ENCODE data around the gene EMILIN3.

Gene EMILIN3

DNA sequence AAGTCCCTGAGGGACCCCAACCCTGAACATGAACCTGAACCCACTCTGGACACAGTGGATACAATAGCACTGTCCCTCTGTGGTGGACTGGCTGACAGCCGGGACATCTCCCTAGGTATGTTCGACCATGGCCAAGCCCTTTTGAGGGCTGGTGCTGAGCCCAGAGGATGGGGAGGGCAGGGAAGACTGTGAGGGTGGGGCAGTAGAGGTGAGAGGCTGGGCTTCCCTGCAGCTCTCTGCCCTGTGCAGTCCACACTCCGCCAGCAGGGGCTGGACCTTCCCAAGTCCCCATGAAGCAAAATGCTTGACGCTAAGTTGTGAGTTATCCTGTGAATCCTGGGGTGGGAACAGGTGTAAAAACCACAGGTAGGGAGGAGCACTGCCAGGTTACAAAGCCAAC lies 14.5 kb downstream of the EMILIN3 start:
- Histone ChIP-seq H3K4me3 (replicated peaks; ENCODE audit: insufficient read depth, low read length) (no peak overlapping the region), H3K27ac (replicated peaks) (no peak overlapping the region), H3K27me3 (ENCODE audit: insufficient read depth, poor library complexity, severe bottlenecking) (no peaks in the 10 kb centered on the region)
- no peak for TF ChIP-seq SPI1 (IDR thresholded peaks at IDR 0.05; ENCODE audit: borderline replicate concordance, low read depth)
- TF ChIP-seq, protein P1, sequence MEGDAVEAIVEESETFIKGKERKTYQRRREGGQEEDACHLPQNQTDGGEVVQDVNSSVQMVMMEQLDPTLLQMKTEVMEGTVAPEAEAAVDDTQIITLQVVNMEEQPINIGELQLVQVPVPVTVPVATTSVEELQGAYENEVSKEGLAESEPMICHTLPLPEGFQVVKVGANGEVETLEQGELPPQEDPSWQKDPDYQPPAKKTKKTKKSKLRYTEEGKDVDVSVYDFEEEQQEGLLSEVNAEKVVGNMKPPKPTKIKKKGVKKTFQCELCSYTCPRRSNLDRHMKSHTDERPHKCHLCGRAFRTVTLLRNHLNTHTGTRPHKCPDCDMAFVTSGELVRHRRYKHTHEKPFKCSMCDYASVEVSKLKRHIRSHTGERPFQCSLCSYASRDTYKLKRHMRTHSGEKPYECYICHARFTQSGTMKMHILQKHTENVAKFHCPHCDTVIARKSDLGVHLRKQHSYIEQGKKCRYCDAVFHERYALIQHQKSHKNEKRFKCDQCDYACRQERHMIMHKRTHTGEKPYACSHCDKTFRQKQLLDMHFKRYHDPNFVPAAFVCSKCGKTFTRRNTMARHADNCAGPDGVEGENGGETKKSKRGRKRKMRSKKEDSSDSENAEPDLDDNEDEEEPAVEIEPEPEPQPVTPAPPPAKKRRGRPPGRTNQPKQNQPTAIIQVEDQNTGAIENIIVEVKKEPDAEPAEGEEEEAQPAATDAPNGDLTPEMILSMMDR (IDR thresholded peaks at IDR 0.05; ENCODE audit: insufficient read depth, low read length) = no peak
- no peak for TF ChIP-seq POLR2AphosphoS5 (IDR thresholded peaks at IDR 0.05; ENCODE audit: low read depth)
- no peak for DNase-seq (ENCODE audit: low read depth in 1 of 2, low spot score in 1 of 2)

DNA sequence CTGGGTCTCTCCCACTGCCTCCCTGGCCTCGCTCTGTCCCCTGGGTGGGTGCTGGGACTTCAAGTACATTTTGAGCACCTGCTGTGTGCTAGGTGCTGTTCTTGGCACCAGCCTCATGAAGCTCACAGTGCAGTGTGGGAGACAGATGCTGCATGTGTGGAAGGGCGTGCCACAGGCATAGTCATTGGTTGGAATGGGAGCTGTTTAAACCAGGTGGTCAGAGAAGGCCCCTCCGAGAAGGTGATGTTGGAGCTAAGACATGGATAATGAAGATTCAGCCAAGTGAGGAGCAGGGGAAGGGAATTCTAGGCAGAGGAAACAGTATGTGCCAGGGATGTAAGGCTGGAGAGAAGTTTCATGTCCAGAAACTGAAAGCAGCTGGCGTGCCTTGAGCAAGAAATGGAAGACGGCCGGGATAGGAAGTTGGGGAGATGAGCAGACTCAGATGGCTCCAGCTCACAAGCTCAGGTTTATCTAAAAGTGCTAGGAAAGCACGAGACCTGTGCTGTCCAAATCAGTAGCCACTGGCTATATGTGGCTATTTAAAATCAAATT lies 16.1 kb downstream of the EMILIN3 start:
- DNase-seq (ENCODE audit: low read depth in 1 of 2, low spot score in 1 of 2) = no peak
- H3K4me3 ChIP-seq (replicated peaks; ENCODE audit: insufficient read depth, low read length) = no peak overlapping the region
- TF ChIP-seq GABPA (IDR thresholded peaks at IDR 0.05; ENCODE audit: low read depth) = no peak
- no peak for TF ChIP-seq SPI1 (IDR thresholded peaks at IDR 0.05; ENCODE audit: borderline replicate concordance, low read depth)
- TF ChIP-seq, protein P2, sequence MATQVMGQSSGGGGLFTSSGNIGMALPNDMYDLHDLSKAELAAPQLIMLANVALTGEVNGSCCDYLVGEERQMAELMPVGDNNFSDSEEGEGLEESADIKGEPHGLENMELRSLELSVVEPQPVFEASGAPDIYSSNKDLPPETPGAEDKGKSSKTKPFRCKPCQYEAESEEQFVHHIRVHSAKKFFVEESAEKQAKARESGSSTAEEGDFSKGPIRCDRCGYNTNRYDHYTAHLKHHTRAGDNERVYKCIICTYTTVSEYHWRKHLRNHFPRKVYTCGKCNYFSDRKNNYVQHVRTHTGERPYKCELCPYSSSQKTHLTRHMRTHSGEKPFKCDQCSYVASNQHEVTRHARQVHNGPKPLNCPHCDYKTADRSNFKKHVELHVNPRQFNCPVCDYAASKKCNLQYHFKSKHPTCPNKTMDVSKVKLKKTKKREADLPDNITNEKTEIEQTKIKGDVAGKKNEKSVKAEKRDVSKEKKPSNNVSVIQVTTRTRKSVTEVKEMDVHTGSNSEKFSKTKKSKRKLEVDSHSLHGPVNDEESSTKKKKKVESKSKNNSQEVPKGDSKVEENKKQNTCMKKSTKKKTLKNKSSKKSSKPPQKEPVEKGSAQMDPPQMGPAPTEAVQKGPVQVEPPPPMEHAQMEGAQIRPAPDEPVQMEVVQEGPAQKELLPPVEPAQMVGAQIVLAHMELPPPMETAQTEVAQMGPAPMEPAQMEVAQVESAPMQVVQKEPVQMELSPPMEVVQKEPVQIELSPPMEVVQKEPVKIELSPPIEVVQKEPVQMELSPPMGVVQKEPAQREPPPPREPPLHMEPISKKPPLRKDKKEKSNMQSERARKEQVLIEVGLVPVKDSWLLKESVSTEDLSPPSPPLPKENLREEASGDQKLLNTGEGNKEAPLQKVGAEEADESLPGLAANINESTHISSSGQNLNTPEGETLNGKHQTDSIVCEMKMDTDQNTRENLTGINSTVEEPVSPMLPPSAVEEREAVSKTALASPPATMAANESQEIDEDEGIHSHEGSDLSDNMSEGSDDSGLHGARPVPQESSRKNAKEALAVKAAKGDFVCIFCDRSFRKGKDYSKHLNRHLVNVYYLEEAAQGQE (IDR thresholded peaks at IDR 0.05; ENCODE audit: insufficient replicate concordance, low read depth) = no peak
- TF ChIP-seq POLR2AphosphoS5 (IDR thresholded peaks at IDR 0.05; ENCODE audit: low read depth) = no peak
- TF ChIP-seq, protein P1 (IDR thresholded peaks at IDR 0.05; ENCODE audit: insufficient read depth, low read length) = no peak
- H3K27me3 ChIP-seq (ENCODE audit: insufficient read depth, poor library complexity, severe bottlenecking) = no peaks in the 10 kb centered on the region
- no peak overlapping the region for H3K27ac ChIP-seq (replicated peaks)

DNA sequence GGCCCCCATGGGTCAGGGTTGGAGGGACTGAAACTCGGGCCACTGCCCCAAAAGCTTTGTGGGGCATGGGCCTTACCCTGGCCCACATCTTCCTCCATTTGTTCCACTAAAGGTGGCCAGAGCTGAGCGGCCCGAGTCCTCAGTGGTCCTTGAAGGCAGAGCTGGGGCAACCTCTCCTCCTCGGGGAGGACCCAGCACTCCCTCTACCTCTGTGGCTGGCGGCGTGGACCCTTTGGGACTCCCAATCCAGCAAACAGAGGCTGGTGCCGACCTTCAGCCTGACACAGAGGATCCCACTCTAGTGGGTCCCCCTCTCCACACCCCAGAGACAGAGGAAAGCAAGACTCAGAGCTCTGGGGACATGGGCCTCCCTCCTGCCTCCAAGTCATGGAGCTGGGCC lies 16.7 kb downstream of the EMILIN3 start:
- Histone ChIP-seq H3K27me3 (ENCODE audit: insufficient read depth, poor library complexity, severe bottlenecking) (no peaks in the 10 kb centered on the region), H3K27ac (replicated peaks) (no peak overlapping the region), H3K4me3 (replicated peaks; ENCODE audit: insufficient read depth, low read length) (no peak overlapping the region)
- TF ChIP-seq, protein P1 (IDR thresholded peaks at IDR 0.05; ENCODE audit: insufficient read depth, low read length) = no peak
- TF ChIP-seq SPI1 (IDR thresholded peaks at IDR 0.05; ENCODE audit: borderline replicate concordance, low read depth) = no peak
- TF ChIP-seq GABPA (IDR thresholded peaks at IDR 0.05; ENCODE audit: low read depth) = no peak
- no peak for DNase-seq (ENCODE audit: low read depth in 1 of 2, low spot score in 1 of 2)

DNA sequence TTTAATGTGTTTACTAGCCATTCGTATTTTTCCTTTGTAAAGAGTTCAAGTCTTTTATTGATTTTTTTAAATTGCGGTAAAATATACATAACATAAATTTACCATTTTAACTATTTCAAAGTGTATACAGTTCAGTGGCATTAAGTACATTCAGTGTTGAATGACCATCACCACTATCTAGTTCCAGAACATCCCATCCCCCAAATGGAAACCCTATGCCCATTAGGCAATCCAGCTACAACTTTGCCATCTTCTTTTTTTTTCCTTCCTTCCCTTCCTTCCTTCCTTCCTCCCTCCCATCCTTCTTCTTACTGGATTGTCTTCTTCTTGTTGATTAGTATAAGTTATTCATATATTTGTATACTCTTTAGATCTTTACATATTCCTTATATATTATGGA lies 17.4 kb downstream of the EMILIN3 start:
- TF ChIP-seq, protein P1 (IDR thresholded peaks at IDR 0.05; ENCODE audit: insufficient read depth, low read length) = no peak
- no peak for TF ChIP-seq SPI1 (IDR thresholded peaks at IDR 0.05; ENCODE audit: borderline replicate concordance, low read depth)
- no peak for TF ChIP-seq POLR2AphosphoS5 (IDR thresholded peaks at IDR 0.05; ENCODE audit: low read depth)
- TF ChIP-seq GABPA (IDR thresholded peaks at IDR 0.05; ENCODE audit: low read depth) = no peak
- TF ChIP-seq, protein P2 (IDR thresholded peaks at IDR 0.05; ENCODE audit: insufficient replicate concordance, low read depth) = no peak
- Histone ChIP-seq H3K4me3 (replicated peaks; ENCODE audit: insufficient read depth, low read length) (no peak overlapping the region), H3K27ac (replicated peaks) (no peak overlapping the region), H3K27me3 (ENCODE audit: insufficient read depth, poor library complexity, severe bottlenecking) (no peaks in the 10 kb centered on the region)
- no peak for DNase-seq (ENCODE audit: low read depth in 1 of 2, low spot score in 1 of 2)
